H1 (cell line): ENCODE data around the gene ENOPH1.

Experiments used
- ATF2 ChIP-seq: IDR thresholded peaks from 2 replicates; pipeline ENCODE4 v1.6.1; 2012; ENCODE audit warnings: low read length, inconsistent platforms
- ATF3 ChIP-seq: IDR thresholded peaks from 2 replicates; pipeline ENCODE4 v1.6.1; 2011; ENCODE audit warnings: low read depth, mild to moderate bottlenecking, low read length; ENCODE audit not compliant: insufficient read depth
- CTCF ChIP-seq, 3 experiments: IDR thresholded peaks; 1 replicate in 2 of 3; 2 replicates in 1 of 3; pipeline versions ENCODE4 v1.5.1 to v1.6.1; 2011; ENCODE audit warnings: low read length in 3 of 3, mild to moderate bottlenecking in 3 of 3, inconsistent platforms in 2 of 3, low read depth in 1 of 3, moderate library complexity in 1 of 3; ENCODE audit not compliant: insufficient read depth in 1 of 3; ENCODE audit errors: control extremely low read depth in 1 of 3
- HDAC6 ChIP-seq: IDR thresholded peaks from one replicate; pipeline ENCODE4 v1.7.1; 2012; ENCODE audit warnings: low read depth, mild to moderate bottlenecking, inconsistent platforms, low read length, moderate library complexity
- KDM1A ChIP-seq: fragments of 200-600, 300-600 bp; sonication (generic); IDR thresholded peaks from 2 replicates; pipeline ENCODE4 v1.7.1; 2016; ENCODE audit warnings: mild to moderate bottlenecking, low read length, borderline replicate concordance
- MAFK ChIP-seq: IDR thresholded peaks from 2 replicates; pipeline ENCODE4 v1.6.1; 2012; ENCODE audit warnings: low read depth, mild to moderate bottlenecking, improper control_type of control experiment, low read length
- MAX ChIP-seq: IDR thresholded peaks from 2 replicates; pipeline ENCODE4 v1.6.1; 2012; ENCODE audit warnings: inconsistent platforms
- NRF1 ChIP-seq: IDR thresholded peaks from 2 replicates; pipeline ENCODE4 v1.6.1; 2011; ENCODE audit warnings: mild to moderate bottlenecking, low read depth, low read length, improper control_type of control experiment
- POLR2A ChIP-seq, 2 experiments: IDR thresholded peaks; 1 replicate in 1 of 2; 2 replicates in 1 of 2; pipeline ENCODE4 v1.6.1; 2011; ENCODE audit warnings: low read depth in 2 of 2, low read length in 2 of 2, mild to moderate bottlenecking in 2 of 2; ENCODE audit errors: control extremely low read depth in 1 of 2
- TAF1 ChIP-seq: IDR thresholded peaks from 2 replicates; pipeline ENCODE4 v1.6.1; 2011; ENCODE audit warnings: mild to moderate bottlenecking, low read depth, low read length

- TF ChIP-seq MAX = no peak
- TF ChIP-seq KDM1A = no peak
- TF ChIP-seq CTCF (IDR thresholded peaks at IDR 0.05; ENCODE audit: control extremely low read depth in 1 of 3, insufficient read depth in 1 of 3, low read depth in 1 of 3, low read length in 3 of 3) = no peak
- no peak for TF ChIP-seq TAF1
- TF ChIP-seq MAFK = no peak
- no peak for TF ChIP-seq ATF3
- TF ChIP-seq HDAC6 = no peak
- TF ChIP-seq NRF1 = no peak
- no peak for TF ChIP-seq POLR2A (IDR thresholded peaks at IDR 0.05; ENCODE audit: control extremely low read depth in 1 of 2, low read depth in 2 of 2, low read length in 2 of 2)
- no peak for TF ChIP-seq ATF2
Measured at GRCh38 chr4:82499738-82500434, 69.5 kb downstream of the ENOPH1 start.
